HepG2 (cell line): ENCODE results near the gene SUSD3. TPM values are rescaled to one million over a fixed set of nuclear protein-coding genes. Genes with fewer than 3 reads are reported as not detected.

ENCODE experiments used
- FOXK2 ChIP-seq: fragments of 450-650 bp; IDR thresholded peaks from 2 replicates; pipeline ENCODE4 v1.6.1; 2016
- U2AF1 ChIP-seq: fragments of 200-400 bp; formaldehyde crosslinking; optimal IDR thresholded peaks from 2 replicates; pipeline ENCODE3; 2017; ENCODE audit warnings: mild to moderate bottlenecking, low read depth, low read length
- ZBTB4 ChIP-seq: sonication (generic); formaldehyde crosslinking; IDR thresholded peaks from 2 replicates; pipeline ENCODE4 v1.4.0; 2020; ENCODE audit warnings: missing genetic modification reagents, mild to moderate bottlenecking, borderline replicate concordance
- ZNF547 ChIP-seq: sonication (generic); formaldehyde crosslinking; IDR thresholded peaks from 2 replicates; pipeline ENCODE4 v1.5.1; 2020; ENCODE audit warnings: mild to moderate bottlenecking, missing genetic modification reagents
- ZNF563 ChIP-seq: sonication (generic); formaldehyde crosslinking; IDR thresholded peaks from 2 replicates; pipeline ENCODE4 v1.8.0; 2022; ENCODE audit warnings: mild to moderate bottlenecking, moderate library complexity, missing genetic modification reagents
- polyA plus RNA-seq, 8 experiments: library from polyadenylated mRNA; depleted of rRNA in 3 of 8; stranded (reverse) in 7 of 8; unstranded in 1 of 8; fragments of >200 nt; fragmentation: Illumina TruSeq in 4 of 8; extraction: Trizol in 4 of 8; gene quantifications; 2 replicates each; pipeline versions ENCODE4 v1.2.1 to v1.2.3, GENCODE V29; 2011 to 2016; ENCODE audit warnings: low read depth in 4 of 8, missing spikeins in 1 of 8, mixed read lengths in 1 of 8; ENCODE audit not compliant: insufficient read depth in 1 of 8
- total RNA-seq, 5 experiments: library from RNA; depleted of rRNA; stranded (reverse); fragments of >200 nt; fragmentation: Illumina TruSeq; extraction: Trizol; gene quantifications; 2 replicates each; pipeline ENCODE4 v1.2.3, GENCODE V29; 2016; ENCODE audit warnings: low read depth in 1 of 5
- TF ChIP-seq, protein P1 (sequence below), 2 experiments: sonication (generic) in 1 of 2; formaldehyde crosslinking in 1 of 2; IDR thresholded peaks; 2 replicates each; pipeline versions ENCODE4 v1.6.1 to v1.9.0; 2014 to 2022; ENCODE audit warnings: antibody characterized with exemption in 1 of 2, borderline replicate concordance in 1 of 2, inconsistent platforms in 1 of 2, low read depth in 1 of 2, missing genetic modification reagents in 1 of 2
- TF ChIP-seq, protein P2 (sequence below): sonication (generic); formaldehyde crosslinking; IDR thresholded peaks from 2 replicates; pipeline ENCODE4 v1.4.0; 2020; ENCODE audit warnings: missing genetic modification reagents

The SUSD3 gene
- total and polyA plus RNA-seq, 2 of the 13 experiments (the other 11 are each of a cell fraction or from before 2014, with no cell fraction given) = 7.0 to 9.1 TPM

DNA sequence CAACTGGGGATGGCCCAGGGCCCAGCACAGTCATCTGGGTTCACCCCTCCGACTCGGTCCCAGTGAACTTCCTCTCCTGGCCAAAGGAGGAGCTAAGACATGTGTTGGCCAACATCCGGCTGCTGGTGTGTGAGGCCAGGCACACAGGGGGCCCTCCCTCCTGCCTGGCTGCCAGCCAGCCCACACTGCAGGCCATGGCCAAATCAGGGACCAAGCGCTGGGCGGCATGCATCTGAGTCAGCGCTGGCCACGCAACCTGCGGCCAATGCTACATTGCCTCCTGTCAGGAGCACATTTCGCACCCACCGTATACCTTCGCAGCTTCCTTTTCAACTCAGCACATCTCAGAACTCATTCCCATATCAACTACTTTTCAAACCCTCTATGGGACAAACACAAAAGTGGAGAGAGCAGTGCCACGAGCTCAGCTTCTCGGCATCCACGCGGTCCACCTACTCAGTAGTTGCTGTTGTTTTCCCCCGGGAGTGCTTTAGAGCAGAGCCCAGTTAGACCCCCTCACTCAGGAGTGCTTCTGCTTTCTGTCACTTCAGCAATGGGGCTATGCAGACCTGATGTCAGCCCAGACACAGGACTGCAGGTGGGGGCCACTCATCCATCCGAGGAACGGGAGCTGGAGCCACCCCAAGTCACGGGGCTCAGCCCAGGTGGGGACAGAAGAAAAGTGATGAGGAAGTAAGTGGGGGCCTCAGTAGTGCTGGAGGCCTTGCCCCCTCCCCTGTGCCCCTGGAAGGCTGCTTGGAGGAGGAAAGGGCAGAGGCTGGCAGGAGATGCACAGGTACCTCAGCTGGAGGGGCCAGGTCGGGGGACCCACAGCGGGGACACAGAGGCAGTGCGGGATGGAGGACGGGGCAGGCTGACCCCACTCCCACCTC is 61.7 kb downstream of the SUSD3 start (continued):
- TF ChIP-seq, protein P1, sequence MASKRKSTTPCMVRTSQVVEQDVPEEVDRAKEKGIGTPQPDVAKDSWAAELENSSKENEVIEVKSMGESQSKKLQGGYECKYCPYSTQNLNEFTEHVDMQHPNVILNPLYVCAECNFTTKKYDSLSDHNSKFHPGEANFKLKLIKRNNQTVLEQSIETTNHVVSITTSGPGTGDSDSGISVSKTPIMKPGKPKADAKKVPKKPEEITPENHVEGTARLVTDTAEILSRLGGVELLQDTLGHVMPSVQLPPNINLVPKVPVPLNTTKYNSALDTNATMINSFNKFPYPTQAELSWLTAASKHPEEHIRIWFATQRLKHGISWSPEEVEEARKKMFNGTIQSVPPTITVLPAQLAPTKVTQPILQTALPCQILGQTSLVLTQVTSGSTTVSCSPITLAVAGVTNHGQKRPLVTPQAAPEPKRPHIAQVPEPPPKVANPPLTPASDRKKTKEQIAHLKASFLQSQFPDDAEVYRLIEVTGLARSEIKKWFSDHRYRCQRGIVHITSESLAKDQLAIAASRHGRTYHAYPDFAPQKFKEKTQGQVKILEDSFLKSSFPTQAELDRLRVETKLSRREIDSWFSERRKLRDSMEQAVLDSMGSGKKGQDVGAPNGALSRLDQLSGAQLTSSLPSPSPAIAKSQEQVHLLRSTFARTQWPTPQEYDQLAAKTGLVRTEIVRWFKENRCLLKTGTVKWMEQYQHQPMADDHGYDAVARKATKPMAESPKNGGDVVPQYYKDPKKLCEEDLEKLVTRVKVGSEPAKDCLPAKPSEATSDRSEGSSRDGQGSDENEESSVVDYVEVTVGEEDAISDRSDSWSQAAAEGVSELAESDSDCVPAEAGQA (IDR thresholded peaks at IDR 0.05; ENCODE audit: low read depth) = 0 out of 2 replicates have a peak, but pooled peaks have one; percentile 44
- TF ChIP-seq, protein P1 (CRISPR knock-in tag; IDR thresholded peaks at IDR 0.05; ENCODE audit: borderline replicate concordance) = no peak
- TF ChIP-seq FOXK2 = no peak
- TF ChIP-seq ZNF563 (CRISPR knock-in tag) = peak; percentile 93; the same call in 1 of the 2 replicates
- peak; percentile 89; the same call in 1 of the 2 replicates for TF ChIP-seq ZBTB4 (CRISPR knock-in tag)
- TF ChIP-seq, protein P2, sequence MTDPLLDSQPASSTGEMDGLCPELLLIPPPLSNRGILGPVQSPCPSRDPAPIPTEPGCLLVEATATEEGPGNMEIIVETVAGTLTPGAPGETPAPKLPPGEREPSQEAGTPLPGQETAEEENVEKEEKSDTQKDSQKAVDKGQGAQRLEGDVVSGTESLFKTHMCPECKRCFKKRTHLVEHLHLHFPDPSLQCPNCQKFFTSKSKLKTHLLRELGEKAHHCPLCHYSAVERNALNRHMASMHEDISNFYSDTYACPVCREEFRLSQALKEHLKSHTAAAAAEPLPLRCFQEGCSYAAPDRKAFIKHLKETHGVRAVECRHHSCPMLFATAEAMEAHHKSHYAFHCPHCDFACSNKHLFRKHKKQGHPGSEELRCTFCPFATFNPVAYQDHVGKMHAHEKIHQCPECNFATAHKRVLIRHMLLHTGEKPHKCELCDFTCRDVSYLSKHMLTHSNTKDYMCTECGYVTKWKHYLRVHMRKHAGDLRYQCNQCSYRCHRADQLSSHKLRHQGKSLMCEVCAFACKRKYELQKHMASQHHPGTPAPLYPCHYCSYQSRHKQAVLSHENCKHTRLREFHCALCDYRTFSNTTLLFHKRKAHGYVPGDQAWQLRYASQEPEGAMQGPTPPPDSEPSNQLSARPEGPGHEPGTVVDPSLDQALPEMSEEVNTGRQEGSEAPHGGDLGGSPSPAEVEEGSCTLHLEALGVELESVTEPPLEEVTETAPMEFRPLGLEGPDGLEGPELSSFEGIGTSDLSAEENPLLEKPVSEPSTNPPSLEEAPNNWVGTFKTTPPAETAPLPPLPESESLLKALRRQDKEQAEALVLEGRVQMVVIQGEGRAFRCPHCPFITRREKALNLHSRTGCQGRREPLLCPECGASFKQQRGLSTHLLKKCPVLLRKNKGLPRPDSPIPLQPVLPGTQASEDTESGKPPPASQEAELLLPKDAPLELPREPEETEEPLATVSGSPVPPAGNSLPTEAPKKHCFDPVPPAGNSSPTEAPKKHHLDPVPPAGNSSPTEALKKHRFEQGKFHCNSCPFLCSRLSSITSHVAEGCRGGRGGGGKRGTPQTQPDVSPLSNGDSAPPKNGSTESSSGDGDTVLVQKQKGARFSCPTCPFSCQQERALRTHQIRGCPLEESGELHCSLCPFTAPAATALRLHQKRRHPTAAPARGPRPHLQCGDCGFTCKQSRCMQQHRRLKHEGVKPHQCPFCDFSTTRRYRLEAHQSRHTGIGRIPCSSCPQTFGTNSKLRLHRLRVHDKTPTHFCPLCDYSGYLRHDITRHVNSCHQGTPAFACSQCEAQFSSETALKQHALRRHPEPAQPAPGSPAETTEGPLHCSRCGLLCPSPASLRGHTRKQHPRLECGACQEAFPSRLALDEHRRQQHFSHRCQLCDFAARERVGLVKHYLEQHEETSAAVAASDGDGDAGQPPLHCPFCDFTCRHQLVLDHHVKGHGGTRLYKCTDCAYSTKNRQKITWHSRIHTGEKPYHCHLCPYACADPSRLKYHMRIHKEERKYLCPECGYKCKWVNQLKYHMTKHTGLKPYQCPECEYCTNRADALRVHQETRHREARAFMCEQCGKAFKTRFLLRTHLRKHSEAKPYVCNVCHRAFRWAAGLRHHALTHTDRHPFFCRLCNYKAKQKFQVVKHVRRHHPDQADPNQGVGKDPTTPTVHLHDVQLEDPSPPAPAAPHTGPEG (CRISPR knock-in tag) = peak; percentile 64; the same call in 1 of the 2 replicates
- TF ChIP-seq ZNF547 = peak; percentile 51; the same call in 1 of the 2 replicates
- no peak for TF ChIP-seq U2AF1
